CD14-positive monocyte (primary cell): Measurements from ENCODE around the gene KSR2. TPM values are rescaled to one million over a fixed set of nuclear protein-coding genes. Genes with fewer than 3 reads are reported as not detected.

ENCODE experiments used
- DNase-seq, 3 donors: peaks; one replicate each; pipeline ENCODE4 v3.0.0-alpha.2; 2011 to 2022
- H2AFZ ChIP-seq: 2 replicates; pipeline ENCODE4 v1.6.0; 2012; ENCODE audit warnings: mild to moderate bottlenecking, low read depth, low read length, inconsistent platforms; ENCODE audit not compliant: insufficient read depth, poor library complexity, severe bottlenecking
- H3K27ac ChIP-seq, 2 donors: 1 replicate in 1 of 2; 2 replicates in 1 of 2; pipeline ENCODE4 v1.5.1; 2012 to 2013; ENCODE audit warnings: low read length in 2 of 2, control low read depth in 1 of 2, inconsistent platforms in 1 of 2, low read depth in 1 of 2, mild to moderate bottlenecking in 1 of 2
- H3K27me3 ChIP-seq, 2 donors: one replicate each; pipeline versions ENCODE4 v1.6.0 to v1.6.1; 2011 to 2013; ENCODE audit warnings: low read length in 2 of 2; ENCODE audit not compliant: control insufficient read depth in 2 of 2, insufficient read depth in 2 of 2
- H3K36me3 ChIP-seq, 2 donors: replicated peaks in 1 of 2; 1 replicate in 1 of 2; 2 replicates in 1 of 2; pipeline versions ENCODE4 v1.5.1 to v1.6.1; 2012 to 2013; ENCODE audit warnings: low read length in 2 of 2, control low read depth in 1 of 2, inconsistent platforms in 1 of 2, mild to moderate bottlenecking in 1 of 2; ENCODE audit not compliant: insufficient read depth in 2 of 2, control insufficient read depth in 1 of 2
- H3K4me1 ChIP-seq, 2 donors: 1 replicate in 1 of 2; 2 replicates in 1 of 2; pipeline versions ENCODE4 v1.5.1 to v1.6.1; 2012 to 2013; ENCODE audit warnings: low read length in 2 of 2, control low read depth in 1 of 2, inconsistent platforms in 1 of 2, mild to moderate bottlenecking in 1 of 2, moderate library complexity in 1 of 2; ENCODE audit not compliant: insufficient read depth in 2 of 2, control insufficient read depth in 1 of 2
- H3K4me2 ChIP-seq: replicated peaks from 2 replicates; pipeline ENCODE3; 2012; ENCODE audit warnings: low read length, moderate library complexity, mild to moderate bottlenecking; ENCODE audit not compliant: poor library complexity, severe bottlenecking; ENCODE audit errors: extremely low read depth
- H3K4me3 ChIP-seq, 3 experiments: fragments of 200-600 bp in 1 of 3; sonication (generic) in 1 of 3; replicated peaks in 1 of 3; 1 replicate in 2 of 3; 2 replicates in 1 of 3; pipeline ENCODE4 v1.5.1; 2011 to 2013; ENCODE audit warnings: low read length in 3 of 3, mild to moderate bottlenecking in 3 of 3, control low read depth in 2 of 3, low read depth in 2 of 3, inconsistent platforms in 1 of 3, moderate library complexity in 1 of 3
- H3K79me2 ChIP-seq: 2 replicates; pipeline ENCODE4 v1.6.0; 2012; ENCODE audit warnings: mild to moderate bottlenecking, control low read depth, inconsistent platforms, low read length, moderate library complexity; ENCODE audit not compliant: insufficient read depth
- H3K9ac ChIP-seq: 2 replicates; pipeline ENCODE4 v1.6.0; 2017; ENCODE audit warnings: low read length, mild to moderate bottlenecking; ENCODE audit not compliant: insufficient read depth, poor library complexity, severe bottlenecking
- H3K9me3 ChIP-seq, 2 donors: replicated peaks in 1 of 2; 1 replicate in 1 of 2; 2 replicates in 1 of 2; pipeline versions ENCODE4 v1.5.1 to v1.6.1; 2012 to 2013; ENCODE audit warnings: low read length in 2 of 2, control low read depth in 1 of 2; ENCODE audit not compliant: control insufficient read depth in 1 of 2, insufficient read depth in 1 of 2
- H4K20me1 ChIP-seq: 2 replicates; pipeline ENCODE4 v1.6.0; 2012; ENCODE audit warnings: mild to moderate bottlenecking, low read length, control low read depth, moderate library complexity; ENCODE audit not compliant: insufficient read depth
- H3K27ac Mint-ChIP-seq, 7 donors: one replicate each; pipeline ENCODE4 v1.8.0; 2020; ENCODE audit warnings: mild to moderate bottlenecking in 7 of 7, mixed read lengths in 7 of 7, moderate library complexity in 6 of 7, inconsistent platforms in 2 of 7
- H3K27me3 Mint-ChIP-seq, 3 donors: one replicate each; pipeline ENCODE4 v1.8.0; 2021 to 2022; ENCODE audit warnings: low read depth in 3 of 3, mild to moderate bottlenecking in 3 of 3, mixed read lengths in 3 of 3, moderate library complexity in 3 of 3, inconsistent platforms in 1 of 3
- H3K36me3 Mint-ChIP-seq, 2 donors: one replicate each; pipeline ENCODE4 v1.8.0; 2020; ENCODE audit warnings: mixed read lengths in 2 of 2, inconsistent platforms in 1 of 2, mild to moderate bottlenecking in 1 of 2
- H3K4me1 Mint-ChIP-seq: one replicate; pipeline ENCODE4 v1.8.0; 2020; ENCODE audit warnings: mild to moderate bottlenecking, mixed read lengths
- H3K4me3 Mint-ChIP-seq, 2 donors: one replicate each; pipeline ENCODE4 v1.8.0; 2020; ENCODE audit warnings: mild to moderate bottlenecking in 2 of 2, mixed read lengths in 2 of 2, moderate library complexity in 1 of 2
- H3K9me3 Mint-ChIP-seq, 7 donors: one replicate each; pipeline ENCODE4 v1.8.0; 2020 to 2022; ENCODE audit warnings: mixed read lengths in 7 of 7, mild to moderate bottlenecking in 6 of 7, moderate library complexity in 6 of 7, inconsistent platforms in 2 of 7
- CTCF ChIP-seq: fragments of 200-600 bp; IDR thresholded peaks from one replicate; pipeline ENCODE4 v1.8.0; 2022; ENCODE audit warnings: antibody characterized with exemption, mild to moderate bottlenecking
- WGBS: methylation state at CpG from one replicate; pipeline ENCODE4 v1.1.5; 2013; ENCODE audit warnings: missing lambda C conversion rate; ENCODE audit not compliant: insufficient coverage; 5-methylcytosine and 5-hydroxymethylcytosine counted together
- intact Hi-C, 2 donors: fragments of 100-400 bp; cut with micrococcal nuclease; formaldehyde crosslinking; loops; one replicate each; pipeline versions ENCODE4 v1.15.0 to v1.15.1; 2023
- polyA plus RNA-seq, 3 donors: library from polyadenylated mRNA; depleted of rRNA in 1 of 3; unstranded in 2 of 3; stranded (reverse) in 1 of 3; fragments of 300-500 nt in 2 of 3; fragments of >200 nt in 1 of 3; fragmentation: Illumina TruSeq in 2 of 3; gene quantifications; 1 replicate in 2 of 3; 2 replicates in 1 of 3; pipeline ENCODE4 v1.2.3, GENCODE V29; 2012 to 2021

Gene KSR2
- polyA plus RNA-seq, 3 donors, result not detected

DNA sequence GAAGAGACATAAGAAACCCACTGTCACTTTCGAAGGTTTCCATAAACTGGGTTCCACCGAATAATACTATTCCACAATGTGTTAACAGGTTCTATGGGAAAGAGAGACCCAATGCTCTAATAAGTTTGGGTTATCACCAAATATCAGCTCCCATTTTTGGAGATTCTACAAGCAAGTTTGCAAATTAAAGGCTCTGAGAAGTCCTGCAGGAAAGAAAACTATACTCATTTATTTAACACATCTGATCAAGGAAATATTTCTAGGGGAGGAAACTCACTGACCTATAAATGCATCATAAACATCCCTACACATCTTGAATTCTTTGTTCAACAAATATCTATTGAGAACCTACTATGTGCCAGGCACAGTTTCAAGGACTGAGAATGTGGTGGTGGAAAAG is 161.4 kb downstream of the KSR2 start:
- no peaks in the 10 kb centered on the region for H3K4me1 ChIP-seq
- Mint-ChIP-seq H3K36me3 (no peaks in the 10 kb centered on the region), H3K4me3 (no peak overlapping the region), H3K27me3 (peaks cover 8 to 13% (median 12%) of the 10 kb centered on the region in 3 donors), H3K9me3 (peaks cover 0 to 3% (median 1%) of the 10 kb centered on the region in 7 donors), H3K4me1 (no peaks in the 10 kb centered on the region), H3K27ac (no peak overlapping the region)
- no peaks in the 10 kb centered on the region for H3K27me3 ChIP-seq
- no CpG with 5 or more reads among the region's 2 CpGs for WGBS
- no peak overlapping the region for H3K9ac ChIP-seq
- H3K4me2 ChIP-seq, result no peak overlapping the region
- TF ChIP-seq CTCF, result no peak
- H3K27ac ChIP-seq, result no peak overlapping the region
- H3K36me3 ChIP-seq, result no peaks in the 10 kb centered on the region
- intact Hi-C loops, result no loop called here
- DNase-seq, result no peak
- H4K20me1 ChIP-seq, result no peaks in the 10 kb centered on the region
- H3K4me3 ChIP-seq, result no peak overlapping the region
- H3K9me3 ChIP-seq, result no peaks in the 10 kb centered on the region
- no peaks in the 10 kb centered on the region for H3K79me2 ChIP-seq
- H2AFZ ChIP-seq, result no peak overlapping the region

- peaks cover 8 to 12% (median 12%) of the 10 kb centered on the region in 3 donors for H3K27me3 Mint-ChIP-seq
- Histone ChIP-seq H3K9ac (no peak overlapping the region), H3K9me3 (no peaks in the 10 kb centered on the region), H3K27me3 (no peaks in the 10 kb centered on the region), H3K4me1 (no peaks in the 10 kb centered on the region), H4K20me1 (no peaks in the 10 kb centered on the region), H2AFZ (no peak overlapping the region), H3K79me2 (no peaks in the 10 kb centered on the region), H3K27ac (no peak overlapping the region), H3K4me2 (no peak overlapping the region), H3K4me3 (no peak overlapping the region), H3K36me3 (no peaks in the 10 kb centered on the region)
- H3K27ac Mint-ChIP-seq, result no peak overlapping the region
- intact Hi-C loops, result no loop called here
- WGBS, result 93% methylated on average over 3 of the region's 7 CpGs
- H3K4me3 Mint-ChIP-seq, result no peak overlapping the region
- H3K36me3 Mint-ChIP-seq, result no peaks in the 10 kb centered on the region
- peaks cover 0 to 5% (median 2%) of the 10 kb centered on the region in 7 donors for H3K9me3 Mint-ChIP-seq
- no peak for DNase-seq
- no peaks in the 10 kb centered on the region for H3K4me1 Mint-ChIP-seq
- no peak for TF ChIP-seq CTCF
These were observed 162.9 kb downstream of the KSR2 start for GRCh38 chr12:117805865-117806264.
